Chondrocyte (in vitro differentiated cells): ENCODE results near the gene MBP. TPM values are rescaled to one million over a fixed set of nuclear protein-coding genes. Genes with fewer than 3 reads are reported as not detected.
"Not testable (repeated sequence)": the region's sequence is repeated elsewhere in the genome, so short reads cannot be mapped to it uniquely, and the experiment has no call there.

Experiments used
- DNase-seq: peaks from one replicate; pipeline ENCODE4 v3.0.0; 2021; ENCODE audit warnings: mixed read lengths, low spot score
- H3K27ac Mint-ChIP-seq: one replicate; pipeline ENCODE4 v1.8.0; 2021; ENCODE audit warnings: mild to moderate bottlenecking, moderate library complexity, mixed read lengths; ENCODE audit not compliant: unreplicated experiment
- H3K27me3 Mint-ChIP-seq: 2 replicates; pipeline ENCODE4 v1.8.0; 2021; ENCODE audit warnings: low read depth, mixed read lengths
- H3K36me3 Mint-ChIP-seq: 2 replicates; pipeline ENCODE4 v1.8.0; 2021; ENCODE audit warnings: low read depth, mixed read lengths
- H3K4me1 Mint-ChIP-seq: 2 replicates; pipeline ENCODE4 v1.8.0; 2021; ENCODE audit warnings: low read depth, mild to moderate bottlenecking, mixed read lengths
- H3K4me3 Mint-ChIP-seq: one replicate; pipeline ENCODE4 v1.8.0; 2021; ENCODE audit warnings: mild to moderate bottlenecking, moderate library complexity, mixed read lengths; ENCODE audit not compliant: unreplicated experiment
- H3K9me3 Mint-ChIP-seq: 2 replicates; pipeline ENCODE4 v1.8.0; 2021; ENCODE audit warnings: low read depth, mixed read lengths
- CTCF ChIP-seq: fragments of 200-600 bp; sonication (generic); IDR thresholded peaks from 2 replicates; pipeline ENCODE4 v1.5.0; 2021; ENCODE audit warnings: antibody characterized with exemption, mild to moderate bottlenecking, moderate library complexity
- total RNA-seq: library from RNA; stranded (reverse); gene quantifications from 3 replicates; pipeline ENCODE4 v1.2.1, GENCODE V29; 2021

Gene MBP
- total RNA-seq, 1 donor from 2014 or later = 15.9 TPM

- TF ChIP-seq CTCF = no peak
- no peaks in the 10 kb centered on the region for H3K4me1 Mint-ChIP-seq
- DNase-seq = no peak
- no peak overlapping the region for H3K4me3 Mint-ChIP-seq
- no peak overlapping the region for H3K27ac Mint-ChIP-seq
- peaks cover 5% of the 10 kb centered on the region for H3K36me3 Mint-ChIP-seq
- H3K9me3 Mint-ChIP-seq = no peaks in the 10 kb centered on the region
- H3K27me3 Mint-ChIP-seq = no peaks in the 10 kb centered on the region
Observed at GRCh38 chr18:77024476-77024875, 108.1 kb downstream of the MBP start.

- Mint-ChIP-seq H3K9me3 (no peaks in the 10 kb centered on the region), H3K4me1 (no peaks in the 10 kb centered on the region), H3K4me3 (no peak overlapping the region), H3K27me3 (no peaks in the 10 kb centered on the region), H3K36me3 (peaks cover 6% of the 10 kb centered on the region), H3K27ac (no peak overlapping the region)
- no peak for TF ChIP-seq CTCF
- DNase-seq = no peak
Observed at GRCh38 chr18:77023102-77023782, 109.3 kb downstream of the MBP start.

GRCh38 chr18:77022556-77022955 lies 110.0 kb downstream of the MBP start:
- H3K9me3 Mint-ChIP-seq = no peaks in the 10 kb centered on the region
- TF ChIP-seq CTCF = no peak
- DNase-seq = no peak
- H3K27me3 Mint-ChIP-seq = no peaks in the 10 kb centered on the region
- no peak overlapping the region for H3K4me3 Mint-ChIP-seq
- peaks cover 6% of the 10 kb centered on the region for H3K36me3 Mint-ChIP-seq
- no peak overlapping the region for H3K27ac Mint-ChIP-seq
- H3K4me1 Mint-ChIP-seq = no peaks in the 10 kb centered on the region

GRCh38 chr18:77022116-77022515 lies 110.5 kb downstream of the MBP start:
- peaks cover 7% of the 10 kb centered on the region for H3K36me3 Mint-ChIP-seq
- no peak for DNase-seq
- TF ChIP-seq CTCF = no peak
- H3K4me3 Mint-ChIP-seq = no peak overlapping the region
- H3K4me1 Mint-ChIP-seq = no peaks in the 10 kb centered on the region
- H3K27me3 Mint-ChIP-seq = no peaks in the 10 kb centered on the region
- H3K9me3 Mint-ChIP-seq = no peaks in the 10 kb centered on the region
- H3K27ac Mint-ChIP-seq = no peak overlapping the region

GRCh38 chr18:77021478-77021877 lies 111.1 kb downstream of the MBP start:
- not testable (repeated sequence) for H3K9me3 Mint-ChIP-seq, H3K27ac Mint-ChIP-seq, H3K4me1 Mint-ChIP-seq, DNase-seq, H3K27me3 Mint-ChIP-seq, H3K4me3 Mint-ChIP-seq
- H3K36me3 Mint-ChIP-seq = peaks cover 13% of the 10 kb centered on the region

GRCh38 chr18:77021075-77021474 lies 111.5 kb downstream of the MBP start:
- no peaks in the 10 kb centered on the region for H3K9me3 Mint-ChIP-seq
- no peak for DNase-seq
- no peaks in the 10 kb centered on the region for H3K4me1 Mint-ChIP-seq
- H3K27ac Mint-ChIP-seq = no peak overlapping the region
- peaks cover 16% of the 10 kb centered on the region for H3K36me3 Mint-ChIP-seq
- TF ChIP-seq CTCF = no peak
- H3K27me3 Mint-ChIP-seq = no peaks in the 10 kb centered on the region
- H3K4me3 Mint-ChIP-seq = no peak overlapping the region
